Transverse colon (tissue), 4 donors: Measurements from ENCODE around the gene BTG2.

Experiments used
- POLR2A ChIP-seq: fragments of 450-650 bp; IDR thresholded peaks from one replicate; pipeline ENCODE4 v1.6.1; 2016; ENCODE audit warnings: antibody characterized with exemption, mild to moderate bottlenecking, moderate library complexity
- POLR2AphosphoS5 ChIP-seq, 3 donors: sonication (generic); formaldehyde crosslinking; IDR thresholded peaks; one replicate each; pipeline ENCODE4 v1.6.1; 2016; ENCODE audit warnings: antibody characterized with exemption in 3 of 3
- TF ChIP-seq, protein P1 (sequence below), 5 experiments: fragments of 200-600 bp in 3 of 5; fragments of 450-650 bp in 2 of 5; sonication (generic) in 3 of 5; IDR thresholded peaks; 1 replicate in 2 of 5; 2 replicates in 3 of 5; pipeline ENCODE4 v1.5.1; 2016 to 2017; ENCODE audit warnings: antibody characterized with exemption in 5 of 5, inconsistent platforms in 3 of 5, mild to moderate bottlenecking in 2 of 5, moderate library complexity in 1 of 5

DNA sequence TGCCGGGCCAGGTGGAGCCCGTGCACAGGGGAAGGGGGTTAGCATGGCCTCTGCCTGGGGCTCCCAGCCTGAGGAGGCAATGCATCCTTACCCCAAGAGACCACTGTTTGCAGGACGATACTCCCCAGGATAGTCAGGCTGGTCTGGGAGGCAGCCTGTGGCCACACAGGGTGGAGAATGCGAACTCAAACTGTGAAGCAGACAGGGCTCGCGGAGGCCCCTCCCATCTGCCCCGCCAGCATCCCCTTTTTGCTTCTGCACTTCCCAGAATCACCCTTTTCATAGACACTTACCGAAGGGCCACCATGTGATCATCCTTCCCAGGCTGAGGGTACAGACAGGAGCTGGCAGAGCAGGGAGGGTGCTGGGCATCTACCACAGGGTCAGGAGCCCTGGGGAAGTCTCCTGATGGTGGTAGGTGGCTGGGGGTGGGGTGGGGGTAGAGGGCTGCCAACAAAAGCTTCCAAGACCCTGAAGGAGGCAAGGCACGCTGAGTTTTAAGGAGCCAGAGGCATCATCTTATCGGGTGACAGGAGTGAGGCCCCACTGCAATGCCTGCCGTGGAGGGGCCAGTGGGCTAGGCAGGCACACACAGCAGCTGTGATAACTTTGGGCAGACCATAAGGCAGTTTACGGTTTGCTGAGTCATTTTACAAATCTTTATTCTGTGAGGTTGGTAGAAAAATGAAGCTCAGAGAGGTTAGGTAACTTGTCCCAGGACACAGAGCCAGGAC lies 31.3 kb upstream of the BTG2 start:
- no peak for TF ChIP-seq POLR2A
- TF ChIP-seq, protein P1, sequence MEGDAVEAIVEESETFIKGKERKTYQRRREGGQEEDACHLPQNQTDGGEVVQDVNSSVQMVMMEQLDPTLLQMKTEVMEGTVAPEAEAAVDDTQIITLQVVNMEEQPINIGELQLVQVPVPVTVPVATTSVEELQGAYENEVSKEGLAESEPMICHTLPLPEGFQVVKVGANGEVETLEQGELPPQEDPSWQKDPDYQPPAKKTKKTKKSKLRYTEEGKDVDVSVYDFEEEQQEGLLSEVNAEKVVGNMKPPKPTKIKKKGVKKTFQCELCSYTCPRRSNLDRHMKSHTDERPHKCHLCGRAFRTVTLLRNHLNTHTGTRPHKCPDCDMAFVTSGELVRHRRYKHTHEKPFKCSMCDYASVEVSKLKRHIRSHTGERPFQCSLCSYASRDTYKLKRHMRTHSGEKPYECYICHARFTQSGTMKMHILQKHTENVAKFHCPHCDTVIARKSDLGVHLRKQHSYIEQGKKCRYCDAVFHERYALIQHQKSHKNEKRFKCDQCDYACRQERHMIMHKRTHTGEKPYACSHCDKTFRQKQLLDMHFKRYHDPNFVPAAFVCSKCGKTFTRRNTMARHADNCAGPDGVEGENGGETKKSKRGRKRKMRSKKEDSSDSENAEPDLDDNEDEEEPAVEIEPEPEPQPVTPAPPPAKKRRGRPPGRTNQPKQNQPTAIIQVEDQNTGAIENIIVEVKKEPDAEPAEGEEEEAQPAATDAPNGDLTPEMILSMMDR (IDR thresholded peaks at IDR 0.05) = no peak
- peak in 1 of 3 donors; percentile 48 for TF ChIP-seq POLR2AphosphoS5 (IDR thresholded peaks at IDR 0.05)
